Chondrocyte (in vitro differentiated cells): ENCODE data around the gene RGS7. TPM values are rescaled to one million over a fixed set of nuclear protein-coding genes. Genes with fewer than 3 reads are reported as not detected.

Experiments used
- DNase-seq: peaks from one replicate; pipeline ENCODE4 v3.0.0; 2021; ENCODE audit warnings: mixed read lengths, low spot score
- H3K27ac Mint-ChIP-seq: one replicate; pipeline ENCODE4 v1.8.0; 2021; ENCODE audit warnings: mild to moderate bottlenecking, moderate library complexity, mixed read lengths; ENCODE audit not compliant: unreplicated experiment
- H3K27me3 Mint-ChIP-seq: 2 replicates; pipeline ENCODE4 v1.8.0; 2021; ENCODE audit warnings: low read depth, mixed read lengths
- H3K36me3 Mint-ChIP-seq: 2 replicates; pipeline ENCODE4 v1.8.0; 2021; ENCODE audit warnings: low read depth, mixed read lengths
- H3K4me1 Mint-ChIP-seq: 2 replicates; pipeline ENCODE4 v1.8.0; 2021; ENCODE audit warnings: low read depth, mild to moderate bottlenecking, mixed read lengths
- H3K4me3 Mint-ChIP-seq: one replicate; pipeline ENCODE4 v1.8.0; 2021; ENCODE audit warnings: mild to moderate bottlenecking, moderate library complexity, mixed read lengths; ENCODE audit not compliant: unreplicated experiment
- H3K9me3 Mint-ChIP-seq: 2 replicates; pipeline ENCODE4 v1.8.0; 2021; ENCODE audit warnings: low read depth, mixed read lengths
- CTCF ChIP-seq: fragments of 200-600 bp; sonication (generic); IDR thresholded peaks from 2 replicates; pipeline ENCODE4 v1.5.0; 2021; ENCODE audit warnings: antibody characterized with exemption, mild to moderate bottlenecking, moderate library complexity
- total RNA-seq: library from RNA; stranded (reverse); gene quantifications from 3 replicates; pipeline ENCODE4 v1.2.1, GENCODE V29; 2021

RGS7 gene
- total RNA-seq, 1 donor from 2014 or later, result 3.9 TPM

GRCh38 chr1:240836271-240836670, 520.7 kb downstream of the RGS7 start:
- no peaks in the 10 kb centered on the region for H3K36me3 Mint-ChIP-seq

GRCh38 chr1:240835291-240835690, 521.7 kb downstream of the RGS7 start:
- no peak for DNase-seq
- no peaks in the 10 kb centered on the region for H3K27me3 Mint-ChIP-seq
- TF ChIP-seq CTCF, result no peak
- H3K4me3 Mint-ChIP-seq, result no peak overlapping the region
- H3K27ac Mint-ChIP-seq, result no peak overlapping the region
- H3K36me3 Mint-ChIP-seq, result no peaks in the 10 kb centered on the region
- peaks cover 6% of the 10 kb centered on the region for H3K4me1 Mint-ChIP-seq
- H3K9me3 Mint-ChIP-seq, result no peaks in the 10 kb centered on the region

More at GRCh38 chr1:240836271-240836670, 520.7 kb downstream of the RGS7 start:
- DNase-seq, result no peak
- Mint-ChIP-seq H3K4me3 (no peak overlapping the region), H3K9me3 (no peaks in the 10 kb centered on the region), H3K4me1 (peaks cover 3% of the 10 kb centered on the region), H3K27ac (no peak overlapping the region), H3K27me3 (no peaks in the 10 kb centered on the region)
- TF ChIP-seq CTCF, result no peak

- Mint-ChIP-seq H3K27me3 (no peaks in the 10 kb centered on the region), H3K4me3 (no peak overlapping the region), H3K36me3 (no peaks in the 10 kb centered on the region), H3K27ac (no peak overlapping the region), H3K9me3 (no peaks in the 10 kb centered on the region), H3K4me1 (peaks cover 6% of the 10 kb centered on the region)
- no peak for DNase-seq
- TF ChIP-seq CTCF, result no peak
Measured at GRCh38 chr1:240833075-240833474, 523.9 kb downstream of the RGS7 start.

GRCh38 chr1:240831922-240832321, 525.1 kb downstream of the RGS7 start:
- no peak for DNase-seq
- H3K4me1 Mint-ChIP-seq, result peaks cover 6% of the 10 kb centered on the region
- H3K9me3 Mint-ChIP-seq, result no peaks in the 10 kb centered on the region
- no peaks in the 10 kb centered on the region for H3K27me3 Mint-ChIP-seq
- no peak overlapping the region for H3K4me3 Mint-ChIP-seq
- H3K27ac Mint-ChIP-seq, result no peak overlapping the region
- H3K36me3 Mint-ChIP-seq, result no peaks in the 10 kb centered on the region
- peak; percentile 66 for TF ChIP-seq CTCF

- Mint-ChIP-seq H3K9me3 (no peaks in the 10 kb centered on the region), H3K27me3 (no peaks in the 10 kb centered on the region), H3K36me3 (no peaks in the 10 kb centered on the region), H3K4me3 (no peak overlapping the region), H3K4me1 (peaks cover 6% of the 10 kb centered on the region), H3K27ac (peak overlapping the region; percentile 36)
- TF ChIP-seq CTCF, result no peak
- DNase-seq, result no peak
Measured at GRCh38 chr1:240831191-240831631, 525.8 kb downstream of the RGS7 start.
